SK-N-MC (cell line): ENCODE results near the gene NME3.

Experiments used
- EZH2 ChIP-seq: fragments of 200-600 bp; sonication (generic); IDR thresholded peaks from one replicate; pipeline ENCODE4 v1.6.1; 2017; ENCODE audit warnings: antibody characterized with exemption
- POLR2AphosphoS5 ChIP-seq: IDR thresholded peaks from 2 replicates; pipeline ENCODE4 v1.6.1; 2012; ENCODE audit warnings: mild to moderate bottlenecking, low read depth, low read length, borderline replicate concordance

DNA sequence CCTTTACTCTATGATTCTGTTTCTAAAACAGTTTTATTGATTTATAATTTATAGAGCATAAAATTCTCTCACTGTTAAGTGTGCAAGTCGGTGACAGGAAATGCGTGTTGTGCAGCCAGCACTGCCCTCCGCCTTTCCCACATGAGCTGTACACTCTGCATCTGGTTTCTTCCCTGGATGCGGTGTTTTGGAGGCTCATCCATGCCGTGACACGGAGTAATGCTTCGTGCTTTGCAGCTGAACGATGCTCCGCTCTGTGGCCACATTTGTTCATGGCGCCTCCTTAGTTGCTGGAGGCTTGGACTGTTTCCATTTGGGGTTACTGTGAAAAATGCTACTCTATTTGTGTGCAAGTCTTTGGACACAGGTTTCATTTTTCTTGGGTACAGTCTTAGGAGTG, 29.4 kb upstream of the NME3 start:
- no peak for TF ChIP-seq POLR2AphosphoS5
- no peak for TF ChIP-seq EZH2
